HG02571 (cell line): Measurements from ENCODE around the gene ACAD8.
A peak's percentile ranks its signal among the peaks of the same experiment; 100 is the strongest.
"Not testable (repeated sequence)": the region's sequence is repeated elsewhere in the genome, so short reads cannot be mapped to it uniquely, and the experiment has no call there.

ENCODE experiments used
- ATAC-seq: cut with Tn5 transposase; IDR thresholded peaks from one replicate; pipeline ENCODE4 v1.9.1; 2021; ENCODE audit warnings: mild to moderate bottlenecking, moderate library complexity; ENCODE audit not compliant: unreplicated experiment

Gene ACAD8

GRCh38 chr11:134238956-134239355 is 14.4 kb upstream of the ACAD8 start:
- no peak for ATAC-seq

GRCh38 chr11:134240592-134240991 is 12.8 kb upstream of the ACAD8 start:
- no peak for ATAC-seq

GRCh38 chr11:134242376-134242775 is 11.0 kb upstream of the ACAD8 start:
- ATAC-seq: no peak

GRCh38 chr11:134243913-134244312 is 9.5 kb upstream of the ACAD8 start:
- no peak for ATAC-seq

GRCh38 chr11:134244593-134244992 is 8.8 kb upstream of the ACAD8 start:
- ATAC-seq: peak; percentile 48

GRCh38 chr11:134245434-134245833 is 7.9 kb upstream of the ACAD8 start:
- no peak for ATAC-seq

GRCh38 chr11:134246100-134246499 is 7.3 kb upstream of the ACAD8 start:
- no peak for ATAC-seq

- no peak for ATAC-seq
These were observed 6.7 kb upstream of the ACAD8 start for GRCh38 chr11:134246678-134247077.

GRCh38 chr11:134248910-134249480 is 4.4 kb upstream of the ACAD8 start:
- no peak for ATAC-seq

- no peak for ATAC-seq
These were observed 3.1 kb upstream of the ACAD8 start for GRCh38 chr11:134250246-134250645.

- no peak for ATAC-seq
These were observed 2.7 kb upstream of the ACAD8 start for GRCh38 chr11:134250675-134251074.

- ATAC-seq: no peak
These were observed 801 bp upstream of the ACAD8 start for GRCh38 chr11:134252346-134253187.

GRCh38 chr11:134254433-134255183 is 1.2 kb downstream of the ACAD8 start:
- ATAC-seq: no peak

GRCh38 chr11:134255184-134255561 is 1.8 kb downstream of the ACAD8 start:
- not testable (repeated sequence) for ATAC-seq

GRCh38 chr11:134257101-134257500 is 3.7 kb downstream of the ACAD8 start:
- ATAC-seq: no peak

GRCh38 chr11:134258577-134258976 is 5.2 kb downstream of the ACAD8 start:
- ATAC-seq: no peak

- ATAC-seq: no peak
These were observed 7.1 kb downstream of the ACAD8 start for GRCh38 chr11:134260503-134260902.

- ATAC-seq: no peak
These were observed 7.6 kb downstream of the ACAD8 start for GRCh38 chr11:134260983-134261382.

GRCh38 chr11:134261626-134262488 is 8.5 kb downstream of the ACAD8 start:
- ATAC-seq: no peak

- no peak for ATAC-seq
These were observed 11.8 kb downstream of the ACAD8 start for GRCh38 chr11:134264966-134265764.
